Esophagus muscularis mucosa (tissue), 4 donors: Measurements from ENCODE around the gene PCBP3. TPM values are rescaled to one million over a fixed set of nuclear protein-coding genes. Genes with fewer than 3 reads are reported as not detected.
A peak's percentile ranks its signal among the peaks of the same experiment; 100 is the strongest.
"Not testable (repeated sequence)": the region's sequence is repeated elsewhere in the genome, so short reads cannot be mapped to it uniquely, and the experiment has no call there.

Experiments
- DNase-seq: peaks from one replicate; pipeline ENCODE4 v3.0.0-alpha.2; 2017; ENCODE audit errors: extremely low spot score
- H3K27ac ChIP-seq, 4 donors: fragments of 200-600 bp; sonication (generic); replicated peaks in 1 of 4; 1 replicate in 3 of 4; 2 replicates in 1 of 4; pipeline ENCODE4 v1.5.1; 2016 to 2019; ENCODE audit warnings: mild to moderate bottlenecking in 1 of 4
- H3K27me3 ChIP-seq, 4 donors: fragments of 200-600 bp; sonication (generic); one replicate each; pipeline versions ENCODE4 v1.5.1 to v1.6.0; 2016 to 2019
- H3K36me3 ChIP-seq, 4 donors: fragments of 200-600 bp; sonication (generic); one replicate each; pipeline ENCODE4 v1.5.1; 2016 to 2019
- H3K4me1 ChIP-seq, 4 donors: fragments of 200-600 bp; sonication (generic); one replicate each; pipeline ENCODE4 v1.5.1; 2016 to 2019
- H3K4me3 ChIP-seq, 4 donors: fragments of 200-600 bp; sonication (generic); 1 replicate in 2 of 4; 2 replicates in 2 of 4; pipeline ENCODE4 v1.5.1; 2016 to 2019; ENCODE audit warnings: mild to moderate bottlenecking in 4 of 4, moderate library complexity in 1 of 4
- H3K9me3 ChIP-seq, 4 donors: fragments of 200-600 bp; sonication (generic); 1 replicate in 3 of 4; 2 replicates in 1 of 4; pipeline ENCODE4 v1.5.1; 2016 to 2019
- EP300 ChIP-seq: sonication (generic); formaldehyde crosslinking; IDR thresholded peaks from one replicate; pipeline ENCODE4 v1.6.1; 2017; ENCODE audit warnings: antibody characterized with exemption
- POLR2A ChIP-seq: fragments of 450-650 bp; IDR thresholded peaks from one replicate; pipeline ENCODE4 v1.6.1; 2017; ENCODE audit warnings: antibody characterized with exemption, moderate library complexity, mild to moderate bottlenecking, low read depth
- POLR2AphosphoS5 ChIP-seq, 2 donors: sonication (generic); formaldehyde crosslinking; IDR thresholded peaks; one replicate each; pipeline ENCODE4 v1.6.1; 2017; ENCODE audit warnings: antibody characterized with exemption in 2 of 2
- WGBS: methylation state at CpG from one replicate; pipeline ENCODE4 v1.1.5; 2018; 5-methylcytosine and 5-hydroxymethylcytosine counted together
- intact Hi-C: fragments of 100-400 bp; cut with DNase I; formaldehyde crosslinking; loops from one replicate; pipeline ENCODE4 v1.15.1; 2023
- total RNA-seq, 4 donors: library from RNA; depleted of rRNA; stranded (reverse); fragments of >200 nt; gene quantifications; one replicate each; pipeline versions ENCODE4 v1.1.0 to v1.2.1, GENCODE V29; 2016
- TF ChIP-seq, protein P1 (sequence below), 3 experiments: fragments of 200-600 bp in 2 of 3; fragments of 450-650 bp in 1 of 3; sonication (generic) in 2 of 3; IDR thresholded peaks; one replicate each; pipeline ENCODE4 v1.5.1; 2017 to 2019; ENCODE audit warnings: antibody characterized with exemption in 3 of 3, mild to moderate bottlenecking in 2 of 3, moderate library complexity in 1 of 3

Gene PCBP3
- total RNA-seq, 4 donors from 2014 or later, result 7.5 to 9.2 (median 8.1) TPM

DNA sequence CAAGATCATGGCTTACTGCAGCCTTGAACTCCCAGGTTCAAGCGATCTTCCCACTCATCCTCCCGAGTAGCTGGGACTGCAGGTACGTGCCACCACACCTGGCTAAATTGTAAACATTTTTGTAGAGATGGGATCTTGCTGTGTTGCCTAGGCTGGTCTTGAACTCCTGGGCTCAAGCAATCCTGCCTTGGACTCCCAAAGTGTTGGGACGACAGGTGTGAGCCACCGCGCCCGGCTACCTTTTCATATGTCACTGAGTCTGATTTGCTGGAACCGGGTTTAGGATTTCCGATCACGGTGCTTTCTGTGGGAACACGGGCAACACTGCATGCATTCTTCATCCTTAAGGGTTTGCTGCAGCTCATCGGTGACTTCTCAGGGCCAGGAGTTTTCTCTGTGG is 32.2 kb upstream of the PCBP3 start:
- 93% methylated on average over 12 of the region's 12 CpGs for WGBS
- intact Hi-C loops, result no loop called here
- Histone ChIP-seq H3K9me3 (no peaks in the 10 kb centered on the region), H3K4me3 (no peak overlapping the region), H3K36me3 (no peaks in the 10 kb centered on the region), H3K27ac (no peak overlapping the region), H3K4me1 (peaks cover 0 to 11% (median 7%) of the 10 kb centered on the region in 4 donors), H3K27me3 (peaks cover 0 to 78% (median 0%) of the 10 kb centered on the region in 4 donors)
- no peak for DNase-seq
- no peak for TF ChIP-seq EP300
- TF ChIP-seq POLR2AphosphoS5 (IDR thresholded peaks at IDR 0.05), result no peak
- TF ChIP-seq POLR2A, result no peak
- TF ChIP-seq, protein P1, sequence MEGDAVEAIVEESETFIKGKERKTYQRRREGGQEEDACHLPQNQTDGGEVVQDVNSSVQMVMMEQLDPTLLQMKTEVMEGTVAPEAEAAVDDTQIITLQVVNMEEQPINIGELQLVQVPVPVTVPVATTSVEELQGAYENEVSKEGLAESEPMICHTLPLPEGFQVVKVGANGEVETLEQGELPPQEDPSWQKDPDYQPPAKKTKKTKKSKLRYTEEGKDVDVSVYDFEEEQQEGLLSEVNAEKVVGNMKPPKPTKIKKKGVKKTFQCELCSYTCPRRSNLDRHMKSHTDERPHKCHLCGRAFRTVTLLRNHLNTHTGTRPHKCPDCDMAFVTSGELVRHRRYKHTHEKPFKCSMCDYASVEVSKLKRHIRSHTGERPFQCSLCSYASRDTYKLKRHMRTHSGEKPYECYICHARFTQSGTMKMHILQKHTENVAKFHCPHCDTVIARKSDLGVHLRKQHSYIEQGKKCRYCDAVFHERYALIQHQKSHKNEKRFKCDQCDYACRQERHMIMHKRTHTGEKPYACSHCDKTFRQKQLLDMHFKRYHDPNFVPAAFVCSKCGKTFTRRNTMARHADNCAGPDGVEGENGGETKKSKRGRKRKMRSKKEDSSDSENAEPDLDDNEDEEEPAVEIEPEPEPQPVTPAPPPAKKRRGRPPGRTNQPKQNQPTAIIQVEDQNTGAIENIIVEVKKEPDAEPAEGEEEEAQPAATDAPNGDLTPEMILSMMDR (IDR thresholded peaks at IDR 0.05), result no peak

DNA sequence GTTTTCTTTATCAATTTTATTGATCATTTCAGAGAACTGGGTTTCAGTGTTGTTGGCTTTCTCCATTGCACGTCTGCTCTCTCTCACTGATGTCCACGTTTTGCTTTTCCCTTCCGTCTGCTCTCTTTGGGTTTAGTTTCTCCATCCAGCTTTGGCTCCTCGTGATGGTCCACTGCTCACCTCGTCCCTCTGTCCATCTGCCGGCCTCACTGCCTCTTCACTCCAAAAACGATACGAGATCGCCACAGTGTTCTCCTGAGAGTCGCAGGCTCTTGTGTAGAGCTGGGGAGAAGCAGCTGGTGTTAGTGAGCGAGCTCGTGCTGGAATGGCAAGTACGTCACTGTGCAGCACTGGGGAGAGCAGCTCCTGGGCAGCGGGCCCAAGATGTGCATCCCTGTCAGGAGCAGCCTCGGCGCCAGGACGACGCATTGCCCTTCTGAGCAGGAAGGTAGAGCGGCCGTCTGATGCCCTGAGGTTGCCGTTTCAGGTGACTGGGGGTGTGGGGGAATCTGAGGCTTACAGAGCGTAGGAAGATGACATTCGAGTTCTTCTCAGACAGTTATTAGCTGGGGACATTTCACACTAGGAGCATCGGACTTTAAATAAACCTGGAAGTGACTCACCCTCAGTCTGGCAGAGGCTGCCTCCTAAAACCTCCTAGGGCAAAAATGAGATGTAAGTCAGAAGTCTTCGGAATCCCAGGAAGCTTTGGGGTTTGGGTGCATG is 31.4 kb upstream of the PCBP3 start:
- Histone ChIP-seq H3K4me1 (peaks cover 0 to 11% (median 7%) of the 10 kb centered on the region in 4 donors), H3K27ac (no peak overlapping the region), H3K36me3 (no peaks in the 10 kb centered on the region), H3K4me3 (peak overlapping the region in 1 of 4 donors; percentile 12), H3K27me3 (peaks cover 0 to 78% (median 0%) of the 10 kb centered on the region in 4 donors), H3K9me3 (no peaks in the 10 kb centered on the region)
- intact Hi-C loops, result no loop called here
- 59% methylated on average over 21 of the region's 25 CpGs for WGBS
- TF ChIP-seq POLR2AphosphoS5 (IDR thresholded peaks at IDR 0.05) (peak in 1 of 2 donors; percentile 52), EP300 (no peak)
- DNase-seq, result no peak

DNA sequence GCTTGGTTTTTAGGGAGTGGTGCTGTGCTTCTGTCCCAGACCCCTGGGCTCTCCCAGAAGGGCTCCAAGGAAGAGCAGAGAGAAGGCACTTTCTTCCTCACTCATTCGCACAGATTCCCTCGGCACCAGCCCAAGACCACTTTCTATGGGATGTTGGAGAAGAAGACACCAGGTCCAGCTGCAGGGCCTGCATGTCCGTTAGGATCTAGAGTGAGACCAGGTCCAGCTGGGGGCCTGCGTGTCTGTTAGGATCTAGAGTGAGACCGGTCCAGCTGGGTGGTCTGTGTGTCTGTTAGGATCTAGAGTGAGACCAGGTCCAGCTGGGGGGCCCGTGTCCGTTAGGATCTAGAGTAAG is 30.9 kb upstream of the PCBP3 start:
- H3K9me3 ChIP-seq, H3K27ac ChIP-seq, H3K36me3 ChIP-seq, DNase-seq, H3K4me3 ChIP-seq, intact Hi-C loops: not testable (repeated sequence)
- H3K27me3 ChIP-seq, result peaks cover 0 to 78% (median 0%) of the 10 kb centered on the region in 4 donors
- WGBS, result 86% methylated on average over 6 of the region's 7 CpGs
- H3K4me1 ChIP-seq, result peaks cover 0 to 11% (median 7%) of the 10 kb centered on the region in 4 donors

DNA sequence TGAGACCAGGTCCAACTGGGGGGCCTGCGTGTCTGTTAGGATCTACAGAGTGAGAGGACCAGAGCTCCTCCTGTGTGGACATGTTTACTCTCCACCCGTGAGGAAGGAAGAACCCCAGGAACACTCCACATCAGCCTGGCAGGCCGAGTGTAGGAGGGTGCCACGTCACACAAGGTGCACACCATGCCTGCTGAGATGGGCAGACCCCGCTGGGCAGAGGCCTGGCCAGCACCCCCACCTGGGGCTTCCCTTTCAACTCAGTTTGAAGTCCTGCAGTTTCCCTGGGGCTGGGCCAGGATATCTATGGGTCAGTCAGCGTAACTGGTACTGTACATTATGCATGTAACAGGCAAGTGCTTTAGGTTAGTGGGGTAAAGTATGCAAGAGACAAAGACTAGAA is 30.1 kb upstream of the PCBP3 start:
- Histone ChIP-seq H3K36me3 (no peaks in the 10 kb centered on the region), H3K4me1 (peaks cover 0 to 11% (median 8%) of the 10 kb centered on the region in 4 donors), H3K27ac (no peak overlapping the region), H3K27me3 (peaks cover 0 to 78% (median 0%) of the 10 kb centered on the region in 4 donors), H3K4me3 (no peak overlapping the region), H3K9me3 (no peaks in the 10 kb centered on the region)
- 80% methylated on average over 3 of the region's 6 CpGs for WGBS
- no peak for TF ChIP-seq POLR2AphosphoS5 (IDR thresholded peaks at IDR 0.05)
- TF ChIP-seq, protein P1 (IDR thresholded peaks at IDR 0.05), result no peak
- no peak for TF ChIP-seq POLR2A
- TF ChIP-seq EP300, result no peak
- intact Hi-C loops, result no loop called here
- no peak for DNase-seq

DNA sequence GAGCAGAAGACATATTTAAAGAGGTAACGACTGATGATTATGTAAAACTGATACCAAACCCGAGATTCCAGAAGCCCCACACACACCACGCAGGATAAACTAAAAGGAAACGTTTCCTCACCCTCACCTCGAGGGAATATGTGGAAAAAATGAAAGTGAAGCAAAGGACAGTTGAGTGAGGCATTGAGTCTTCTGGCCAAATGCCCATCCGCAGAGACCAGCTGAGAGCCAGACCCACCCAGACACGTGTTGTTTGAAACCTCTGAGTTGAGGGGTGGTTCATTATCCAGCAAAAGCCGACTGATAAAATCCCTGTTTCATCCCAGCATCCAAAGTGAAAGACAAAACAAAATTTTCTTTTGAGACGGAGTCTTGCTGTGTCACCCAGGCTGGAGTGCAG is 29.6 kb upstream of the PCBP3 start:
- no peak for DNase-seq
- no peak for TF ChIP-seq POLR2A
- no peak for TF ChIP-seq POLR2AphosphoS5 (IDR thresholded peaks at IDR 0.05)
- TF ChIP-seq, protein P1 (IDR thresholded peaks at IDR 0.05), result no peak
- no peak for TF ChIP-seq EP300
- Histone ChIP-seq H3K27me3 (peaks cover 0 to 78% (median 0%) of the 10 kb centered on the region in 4 donors), H3K4me1 (peaks cover 0 to 11% (median 9%) of the 10 kb centered on the region in 4 donors), H3K4me3 (no peak overlapping the region), H3K9me3 (peaks cover 0 to 2% (median 0%) of the 10 kb centered on the region in 4 donors), H3K36me3 (no peaks in the 10 kb centered on the region), H3K27ac (no peak overlapping the region)
- WGBS, result 71% methylated on average over 9 of the region's 9 CpGs
- intact Hi-C loops, result no loop called here
